ENCODE data around the gene CHST8.

Gene CHST8

DNA sequence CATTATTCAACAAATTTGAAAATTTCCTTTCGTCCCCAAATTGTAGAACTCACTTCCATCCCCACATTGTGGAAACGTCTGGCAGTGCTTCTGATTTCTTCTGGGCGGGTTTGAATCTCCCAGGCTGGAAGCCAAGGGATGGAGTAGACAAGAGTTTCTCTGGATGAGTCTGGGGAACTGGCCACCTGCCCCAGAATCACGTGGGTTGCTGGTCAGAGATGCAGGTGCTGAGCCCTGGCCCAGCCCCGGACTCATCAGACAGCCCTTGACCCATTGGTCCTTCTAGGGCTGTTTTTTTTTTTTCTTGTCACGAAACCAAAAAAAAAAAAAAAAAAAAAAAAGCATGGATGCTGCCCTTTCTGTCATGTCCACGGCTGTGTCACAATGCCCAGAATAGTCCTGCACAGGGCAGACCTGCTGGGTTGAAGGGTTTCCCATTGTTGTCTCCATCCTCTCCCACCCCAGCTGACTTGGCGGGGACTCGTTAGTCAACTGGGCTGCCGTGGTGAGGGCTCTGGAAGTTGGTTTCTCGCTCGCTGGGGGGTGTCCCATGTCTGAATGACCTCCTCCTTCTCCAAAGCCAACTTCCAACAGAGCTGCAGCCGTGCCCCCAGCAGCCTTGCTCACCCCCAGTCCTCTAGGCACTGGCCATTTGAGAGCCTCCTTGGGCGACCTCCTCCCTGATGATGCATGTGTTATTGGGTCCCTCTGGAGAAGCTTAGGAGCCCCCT, 12.8 kb downstream of the CHST8 start:
- no peaks in the 10 kb centered on the region for H3K9me3 ChIP-seq (ENCODE audit: insufficient read depth, low read length)
- TF ChIP-seq EZH2phosphoT487 (conservative IDR thresholded peaks at IDR 0.05; ENCODE audit: low read length): no peak
- no peak for TF ChIP-seq CTCF (IDR thresholded peaks at IDR 0.05; ENCODE audit: insufficient read depth, low read length, poor library complexity, severe bottlenecking)
- no peaks in the 10 kb centered on the region for H3K36me3 ChIP-seq (ENCODE audit: low read length)
- no peaks in the 10 kb centered on the region for H4K20me1 ChIP-seq (ENCODE audit: low read depth, low read length)
- H2AFZ ChIP-seq (ENCODE audit: low read depth, low read length, severe bottlenecking): no peak overlapping the region
- no peak overlapping the region for H3K4me3 ChIP-seq (ENCODE audit: insufficient read depth, low read length, poor library complexity, severe bottlenecking)
- H3F3A ChIP-seq (ENCODE audit: insufficient read depth): no peaks in the 10 kb centered on the region
- H3K79me2 ChIP-seq (ENCODE audit: insufficient read depth, low read length): no peaks in the 10 kb centered on the region
- H3K27me3 ChIP-seq (ENCODE audit: low read length): no peaks in the 10 kb centered on the region
- H3K4me2 ChIP-seq (ENCODE audit: low read depth, low read length, poor library complexity, severe bottlenecking): no peak overlapping the region
- H3K9me2 ChIP-seq (replicated peaks; ENCODE audit: insufficient read depth, low read length): no peaks in the 10 kb centered on the region
- no peak overlapping the region for H3K9ac ChIP-seq (ENCODE audit: low read length)
- H3K27ac ChIP-seq (ENCODE audit: low read depth, low read length): no peak overlapping the region

DNA sequence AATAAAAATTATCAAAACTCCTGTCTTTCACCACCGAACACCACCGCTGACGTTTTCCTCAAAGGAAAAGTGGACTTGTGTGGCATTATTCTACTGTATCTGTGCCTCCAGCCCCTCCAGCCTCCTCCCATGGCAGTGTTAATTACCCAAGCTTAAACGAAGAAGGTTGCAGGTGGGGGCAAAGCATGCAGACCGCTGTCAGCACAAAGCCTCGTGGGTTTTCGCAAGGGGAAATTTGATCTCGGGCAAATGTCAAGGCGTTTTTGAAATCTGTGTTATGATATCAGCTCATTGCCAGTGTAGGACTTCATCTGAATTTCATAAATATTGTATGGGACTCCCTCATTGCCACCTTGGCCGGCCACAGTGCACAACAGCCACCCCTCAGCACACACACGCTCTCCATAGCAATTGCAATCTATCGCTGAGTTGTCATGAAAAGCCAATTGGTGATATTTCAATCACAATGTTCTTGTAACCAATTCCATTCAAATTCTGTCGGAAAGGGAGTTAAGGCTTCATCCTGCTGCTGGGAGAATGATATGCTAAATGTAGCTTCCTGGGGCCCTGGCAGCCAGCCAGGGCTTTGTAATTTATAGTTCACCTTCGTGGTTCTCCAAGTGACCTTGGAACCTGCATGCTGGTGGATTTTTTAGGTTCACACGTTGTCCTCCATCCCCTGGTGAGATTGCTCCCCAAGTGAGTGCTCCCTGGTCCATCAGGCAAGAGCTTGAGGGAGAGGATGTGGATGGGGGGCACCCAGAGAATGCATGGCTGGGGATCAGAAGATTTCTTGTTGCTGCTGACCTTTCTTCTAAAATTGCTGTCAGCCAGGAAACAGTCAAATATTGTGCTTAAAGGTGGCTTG, 16.6 kb downstream of the CHST8 start:
- no peaks in the 10 kb centered on the region for H3K9me3 ChIP-seq (ENCODE audit: insufficient read depth, low read length)
- no peaks in the 10 kb centered on the region for H4K20me1 ChIP-seq (ENCODE audit: low read depth, low read length)
- H3K9ac ChIP-seq (ENCODE audit: low read length): no peak overlapping the region
- H3K4me2 ChIP-seq (ENCODE audit: low read depth, low read length, poor library complexity, severe bottlenecking): no peak overlapping the region
- H3K9me2 ChIP-seq (replicated peaks; ENCODE audit: insufficient read depth, low read length): no peaks in the 10 kb centered on the region
- no peaks in the 10 kb centered on the region for H3K79me2 ChIP-seq (ENCODE audit: insufficient read depth, low read length)
- no peak overlapping the region for H3K27ac ChIP-seq (ENCODE audit: low read depth, low read length)
- no peak overlapping the region for H2AFZ ChIP-seq (ENCODE audit: low read depth, low read length, severe bottlenecking)
- H3K27me3 ChIP-seq (ENCODE audit: low read length): no peaks in the 10 kb centered on the region
- H3F3A ChIP-seq (ENCODE audit: insufficient read depth): no peaks in the 10 kb centered on the region
- no peak overlapping the region for H3K4me3 ChIP-seq (ENCODE audit: insufficient read depth, low read length, poor library complexity, severe bottlenecking)
- H3K36me3 ChIP-seq (ENCODE audit: low read length): no peaks in the 10 kb centered on the region
- TF ChIP-seq EZH2phosphoT487 (conservative IDR thresholded peaks at IDR 0.05; ENCODE audit: low read length): no peak
- TF ChIP-seq CTCF (IDR thresholded peaks at IDR 0.05; ENCODE audit: insufficient read depth, low read length, poor library complexity, severe bottlenecking): no peak

DNA sequence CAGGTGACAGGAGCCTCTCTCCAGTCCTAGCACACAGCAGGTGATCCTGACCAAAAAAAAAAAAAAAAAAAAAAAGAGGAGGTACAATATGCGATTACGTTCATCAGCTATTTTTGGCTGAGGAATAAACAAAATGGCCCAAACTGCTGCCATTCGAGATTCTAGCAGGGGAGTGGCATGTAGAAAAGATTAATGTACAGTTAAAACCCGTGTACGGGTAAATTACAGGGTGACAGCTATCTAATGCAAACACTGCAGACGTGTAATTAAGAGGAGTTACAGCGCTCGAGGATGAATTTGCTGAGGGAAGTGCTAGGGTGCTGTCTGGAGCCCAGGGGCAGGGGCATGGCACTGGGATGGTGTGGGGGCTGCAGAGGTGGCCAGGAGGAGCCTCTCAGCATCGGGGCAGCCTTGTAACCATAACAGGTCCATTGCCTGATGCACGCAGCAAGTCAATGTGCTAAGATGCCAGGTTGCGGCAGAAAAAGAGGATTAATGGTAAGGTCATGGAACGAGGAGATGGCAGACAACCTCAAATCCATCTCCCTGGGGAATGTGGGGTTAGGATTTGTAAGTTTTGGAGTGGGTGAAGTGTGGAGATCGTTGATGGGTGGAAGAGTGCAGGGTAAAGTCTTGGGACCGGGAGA, 17.4 kb downstream of the CHST8 start:
- no peak overlapping the region for H3K4me3 ChIP-seq (ENCODE audit: insufficient read depth, low read length, poor library complexity, severe bottlenecking)
- no peak overlapping the region for H3K27ac ChIP-seq (ENCODE audit: low read depth, low read length)

More for the DNA sequence above, 17.4 kb downstream of the CHST8 start:
- no peaks in the 10 kb centered on the region for H3K27me3 ChIP-seq (ENCODE audit: low read length)
- no peaks in the 10 kb centered on the region for H3K36me3 ChIP-seq (ENCODE audit: low read length)
- H3K79me2 ChIP-seq (ENCODE audit: insufficient read depth, low read length): no peaks in the 10 kb centered on the region
- no peaks in the 10 kb centered on the region for H4K20me1 ChIP-seq (ENCODE audit: low read depth, low read length)
- H3K9ac ChIP-seq (ENCODE audit: low read length): no peak overlapping the region
- H3K4me2 ChIP-seq (ENCODE audit: low read depth, low read length, poor library complexity, severe bottlenecking): no peak overlapping the region
- no peaks in the 10 kb centered on the region for H3K9me3 ChIP-seq (ENCODE audit: insufficient read depth, low read length)
- TF ChIP-seq EZH2phosphoT487 (conservative IDR thresholded peaks at IDR 0.05; ENCODE audit: low read length) (no peak), CTCF (IDR thresholded peaks at IDR 0.05; ENCODE audit: insufficient read depth, low read length, poor library complexity, severe bottlenecking) (no peak)
- no peaks in the 10 kb centered on the region for H3F3A ChIP-seq (ENCODE audit: insufficient read depth)
- no peaks in the 10 kb centered on the region for H3K9me2 ChIP-seq (replicated peaks; ENCODE audit: insufficient read depth, low read length)
- no peak overlapping the region for H2AFZ ChIP-seq (ENCODE audit: low read depth, low read length, severe bottlenecking)
